Ovary (tissue), 3 donors: ENCODE data around the gene INTS11.

Experiments used
- EP300 ChIP-seq: sonication (generic); formaldehyde crosslinking; IDR thresholded peaks from one replicate; pipeline ENCODE4 v1.6.1; 2017; ENCODE audit warnings: antibody characterized with exemption
- POLR2A ChIP-seq: fragments of 450-650 bp; IDR thresholded peaks from one replicate; pipeline ENCODE4 v1.6.1; 2017; ENCODE audit warnings: antibody characterized with exemption, mild to moderate bottlenecking, moderate library complexity
- TF ChIP-seq, protein P1 (sequence below), 3 donors: fragments of 450-650 bp in 2 of 3; fragments of 200-600 bp in 1 of 3; IDR thresholded peaks; one replicate each; pipeline versions ENCODE4 v1.5.1 to v1.8.0; 2016 to 2022; ENCODE audit warnings: antibody characterized with exemption in 3 of 3, mild to moderate bottlenecking in 1 of 3
- donor health status: DM: no; HTN: no; CAD: no.

DNA sequence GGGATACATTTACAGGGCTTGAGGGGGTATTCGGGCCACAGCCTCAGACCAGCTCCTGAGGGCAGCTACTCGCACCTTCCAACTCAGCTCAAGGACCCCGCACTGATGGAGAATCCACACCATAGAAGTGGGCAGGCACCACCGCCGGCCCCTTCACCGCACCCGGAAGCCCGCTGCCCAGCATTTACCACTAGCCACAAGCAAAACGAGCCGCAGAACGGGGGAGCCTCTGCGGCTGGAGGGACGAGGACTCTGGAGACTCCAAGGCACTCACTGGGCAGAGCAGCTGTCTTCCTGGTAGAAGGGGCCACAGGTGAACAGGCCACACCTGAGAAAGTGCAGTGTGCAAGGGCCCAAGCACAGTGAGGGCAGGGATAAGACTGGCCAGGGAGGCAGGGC is 56.2 kb downstream of the INTS11 start:
- no peak for TF ChIP-seq POLR2A
- no peak for TF ChIP-seq EP300
- TF ChIP-seq, protein P1, sequence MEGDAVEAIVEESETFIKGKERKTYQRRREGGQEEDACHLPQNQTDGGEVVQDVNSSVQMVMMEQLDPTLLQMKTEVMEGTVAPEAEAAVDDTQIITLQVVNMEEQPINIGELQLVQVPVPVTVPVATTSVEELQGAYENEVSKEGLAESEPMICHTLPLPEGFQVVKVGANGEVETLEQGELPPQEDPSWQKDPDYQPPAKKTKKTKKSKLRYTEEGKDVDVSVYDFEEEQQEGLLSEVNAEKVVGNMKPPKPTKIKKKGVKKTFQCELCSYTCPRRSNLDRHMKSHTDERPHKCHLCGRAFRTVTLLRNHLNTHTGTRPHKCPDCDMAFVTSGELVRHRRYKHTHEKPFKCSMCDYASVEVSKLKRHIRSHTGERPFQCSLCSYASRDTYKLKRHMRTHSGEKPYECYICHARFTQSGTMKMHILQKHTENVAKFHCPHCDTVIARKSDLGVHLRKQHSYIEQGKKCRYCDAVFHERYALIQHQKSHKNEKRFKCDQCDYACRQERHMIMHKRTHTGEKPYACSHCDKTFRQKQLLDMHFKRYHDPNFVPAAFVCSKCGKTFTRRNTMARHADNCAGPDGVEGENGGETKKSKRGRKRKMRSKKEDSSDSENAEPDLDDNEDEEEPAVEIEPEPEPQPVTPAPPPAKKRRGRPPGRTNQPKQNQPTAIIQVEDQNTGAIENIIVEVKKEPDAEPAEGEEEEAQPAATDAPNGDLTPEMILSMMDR (IDR thresholded peaks at IDR 0.05): no peak
